ENCODE results near the gene FUT2. TPM values are rescaled to one million over a fixed set of nuclear protein-coding genes. Genes with fewer than 3 reads are reported as not detected.
A peak's percentile ranks its signal among the peaks of the same experiment; 100 is the strongest.
"Not testable (repeated sequence)": the region's sequence is repeated elsewhere in the genome, so short reads cannot be mapped to it uniquely, and the experiment has no call there.

FUT2 gene
- 0.64 TPM for polyA plus RNA-seq (2013, experiment 1 of 2; ENCODE audit: insufficient read length)
- 0.46 TPM for polyA plus RNA-seq (2013, experiment 2 of 2; ENCODE audit: insufficient read length)

DNA sequence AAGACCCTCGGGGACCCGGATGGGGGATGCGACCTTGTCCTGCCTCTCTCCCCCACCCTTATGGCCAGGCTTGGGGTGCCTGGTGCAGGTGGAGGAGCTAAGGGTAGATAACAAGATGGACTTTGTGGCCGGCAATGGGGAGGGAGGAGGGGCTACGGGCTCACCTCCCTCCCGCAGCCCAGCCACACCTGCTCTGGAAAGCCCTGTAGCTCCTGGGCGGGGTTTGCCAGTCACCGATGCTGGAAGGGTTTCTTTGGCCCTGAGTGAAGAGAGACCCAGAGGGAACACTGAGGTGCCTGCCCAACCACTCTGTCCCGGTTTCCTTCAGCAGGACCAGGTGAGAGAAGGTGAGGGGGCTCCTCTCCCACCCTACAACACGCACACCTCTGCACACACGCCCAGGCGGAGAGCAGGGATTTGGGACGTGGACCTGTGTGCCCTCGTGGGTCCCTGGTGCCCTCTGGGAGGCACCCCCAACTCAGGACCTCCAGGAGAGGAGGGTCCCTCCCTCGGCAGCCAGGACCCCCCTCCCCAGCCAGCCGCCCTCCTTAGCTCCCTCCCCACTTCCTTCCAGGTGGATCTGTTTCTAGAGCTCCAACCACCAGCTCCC, at the start of gene FUT2:
TSS of gene FUT2 (plus strand) at position 229 of the 610 bp plus-strand sequence. CDS start 6,986 bp downstream, outside the sequence.
- no peak for DNase-seq

DNA sequence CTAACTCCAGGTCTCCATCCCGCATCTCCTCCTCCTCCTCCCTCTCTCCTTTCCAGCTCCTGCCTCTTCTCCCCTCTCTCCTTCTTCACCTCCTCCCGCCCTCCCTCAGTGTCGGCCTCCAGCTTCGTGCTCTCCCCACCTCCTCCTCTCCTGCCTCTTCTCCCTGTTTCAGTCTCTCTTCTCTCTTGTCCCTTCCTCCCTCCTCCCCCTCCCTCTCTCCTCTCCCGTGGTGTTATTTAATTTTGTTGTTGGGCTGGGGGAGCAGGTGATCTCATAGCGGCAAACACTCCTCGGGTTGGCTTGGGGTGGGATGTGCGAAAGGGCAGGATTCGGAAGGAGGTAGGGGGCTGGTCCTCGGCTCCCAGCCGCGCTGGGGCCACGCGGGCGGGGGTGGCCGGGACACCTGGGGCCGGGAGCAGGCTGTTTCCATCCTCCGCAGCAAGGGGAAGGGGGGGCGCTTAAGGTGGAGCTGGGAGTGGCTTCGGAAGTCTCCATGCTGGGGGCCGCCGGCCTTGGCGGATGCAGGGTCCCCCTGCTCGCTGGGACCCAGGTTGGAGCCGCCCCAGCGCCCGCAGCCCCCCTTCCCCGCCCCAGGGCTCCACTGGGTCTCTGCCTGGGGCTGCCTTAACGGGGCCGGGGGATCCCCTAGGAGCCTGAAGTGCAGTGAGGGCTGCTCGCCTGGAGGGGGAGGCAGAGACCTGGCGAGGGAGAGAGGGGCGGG, 49.6 kb upstream of the FUT2 start, which contains the start of gene CA11:
TSS of gene CA11 (minus strand) at position 187 of the 721 bp plus-strand sequence. CDS start 555 bp downstream, outside the sequence.
- DNase-seq, result no peak

DNA sequence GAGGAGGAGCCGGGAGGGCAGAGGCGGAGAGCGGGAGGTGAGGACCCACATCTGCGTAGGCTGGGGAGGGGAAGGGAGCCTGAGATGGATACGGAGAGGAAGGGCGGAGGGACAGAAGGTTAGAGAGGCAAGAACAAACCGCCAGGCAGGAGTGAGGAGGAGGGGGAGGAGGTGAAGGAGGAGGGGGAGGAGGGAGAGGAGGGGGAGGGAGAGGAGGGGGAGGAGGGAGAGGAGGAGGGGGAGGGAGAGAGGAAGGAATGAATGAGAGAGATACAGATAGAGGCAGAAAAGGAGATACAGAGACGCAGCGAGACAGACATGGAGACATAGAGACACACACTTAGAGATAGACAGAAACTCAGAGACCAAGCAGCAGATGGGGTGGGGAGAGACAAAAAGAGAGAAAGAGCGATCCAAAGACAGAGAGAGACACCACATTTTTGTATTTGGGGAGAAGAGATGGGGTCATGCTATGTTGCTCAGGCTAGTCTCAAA, 49.0 kb upstream of the FUT2 start:
- DNase-seq, result peak; percentile 79

DNA sequence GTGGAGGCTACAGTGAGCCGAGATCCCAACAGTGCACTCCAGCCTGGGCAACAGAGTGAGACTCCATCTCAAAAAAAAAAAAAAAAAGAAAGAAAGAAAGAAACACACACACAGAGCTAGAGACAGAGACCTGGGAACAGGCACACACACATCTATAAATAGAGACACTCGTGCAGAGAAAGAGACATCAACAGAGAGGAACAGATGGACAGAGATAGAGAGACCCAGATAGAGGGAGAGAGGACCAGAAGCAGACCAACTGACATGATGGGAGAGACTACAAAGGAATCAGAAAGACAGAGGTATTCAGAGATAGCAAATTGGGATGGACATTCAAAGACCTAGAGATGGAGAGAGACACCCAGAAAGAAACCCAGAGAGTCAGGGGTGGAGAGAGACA, 47.6 kb upstream of the FUT2 start:
- no peak for DNase-seq

DNA sequence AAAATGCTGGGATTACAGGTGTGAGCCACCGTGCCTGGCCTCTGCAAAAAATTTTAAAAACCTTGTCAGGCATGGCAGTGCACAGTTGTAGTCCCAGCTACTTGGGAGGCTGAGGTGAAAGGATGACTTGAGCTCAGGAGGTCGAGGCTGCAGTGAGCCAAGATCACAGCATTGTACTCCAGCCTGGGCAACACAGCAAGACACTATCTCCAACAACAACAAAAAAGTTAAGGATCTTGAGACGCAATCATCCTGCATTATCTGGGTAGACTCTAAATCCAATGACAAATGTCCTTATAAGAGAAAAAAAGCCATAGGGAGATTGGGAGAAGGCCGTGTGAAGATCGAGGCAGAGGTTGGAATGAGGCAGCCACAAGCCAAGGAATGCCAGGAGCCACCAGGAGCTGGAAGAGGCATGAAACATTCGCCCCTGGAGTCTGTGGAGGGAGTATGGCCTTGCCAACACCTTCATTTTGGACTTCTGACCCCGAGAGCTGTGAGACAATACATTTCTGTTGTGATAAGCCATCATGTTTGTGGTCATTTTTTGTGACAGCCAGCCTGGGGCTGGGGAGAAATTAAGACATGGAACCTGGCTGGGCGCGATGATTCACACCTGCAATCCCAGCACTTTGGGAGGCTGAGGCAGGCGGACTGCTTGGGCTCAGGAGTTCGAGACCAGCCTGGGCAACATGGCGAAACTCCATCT, 44.6 kb upstream of the FUT2 start:
- no peak for DNase-seq

DNA sequence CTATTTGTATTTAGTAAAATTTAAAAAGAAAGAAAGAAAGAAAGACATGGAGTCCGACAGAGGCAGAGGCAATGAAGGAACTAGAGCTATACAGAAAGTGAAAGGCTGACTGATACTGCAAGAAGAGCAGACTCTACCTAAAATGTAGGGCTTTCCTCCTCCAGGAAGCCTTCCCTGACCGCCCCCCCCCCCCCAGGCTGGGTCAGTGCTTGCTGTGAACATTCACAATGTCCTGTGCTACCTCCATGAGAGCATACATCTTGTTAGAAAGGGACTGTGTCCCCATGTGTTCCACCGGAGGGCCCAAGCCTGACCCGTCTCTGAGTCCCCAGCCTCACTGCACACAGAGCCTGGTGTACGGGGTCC, 44.1 kb upstream of the FUT2 start:
- DNase-seq, result no peak

DNA sequence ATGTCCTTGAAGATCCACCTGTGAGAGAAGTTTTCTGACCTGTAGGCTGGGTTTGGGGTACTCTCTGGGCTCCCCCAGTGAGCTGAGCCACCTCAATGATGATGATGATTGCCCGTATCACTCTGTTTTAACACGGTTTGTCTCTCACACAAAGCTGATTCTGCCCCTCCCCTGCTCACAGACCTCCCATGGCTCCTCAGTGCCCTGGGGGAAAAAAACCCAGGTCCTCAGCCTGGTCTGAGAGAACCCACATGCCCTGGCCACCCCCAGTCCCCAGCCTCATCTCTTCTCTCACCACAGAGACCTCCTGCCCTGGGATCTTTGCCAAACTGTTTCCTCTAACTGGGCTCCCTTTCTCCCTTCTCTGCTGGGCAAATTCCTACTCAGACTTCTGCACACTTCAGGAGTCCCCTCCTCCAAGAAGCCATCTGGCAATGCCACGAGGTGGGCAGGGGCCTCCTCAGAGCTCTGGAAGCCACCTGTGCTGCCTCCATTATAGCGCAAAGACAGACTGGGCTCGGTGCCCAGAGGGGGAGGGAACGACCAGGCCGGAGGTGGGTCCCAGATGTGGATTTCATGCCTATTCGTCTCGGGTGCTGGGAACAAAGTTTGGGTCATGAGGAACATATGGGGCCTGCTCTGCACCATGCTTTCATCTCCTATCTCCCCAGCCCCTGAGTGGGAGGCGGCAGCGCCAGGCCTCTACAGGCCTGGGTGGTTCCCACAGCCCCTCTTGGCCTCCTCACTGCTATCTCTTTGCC, 41.3 kb upstream of the FUT2 start:
- no peak for DNase-seq

DNA sequence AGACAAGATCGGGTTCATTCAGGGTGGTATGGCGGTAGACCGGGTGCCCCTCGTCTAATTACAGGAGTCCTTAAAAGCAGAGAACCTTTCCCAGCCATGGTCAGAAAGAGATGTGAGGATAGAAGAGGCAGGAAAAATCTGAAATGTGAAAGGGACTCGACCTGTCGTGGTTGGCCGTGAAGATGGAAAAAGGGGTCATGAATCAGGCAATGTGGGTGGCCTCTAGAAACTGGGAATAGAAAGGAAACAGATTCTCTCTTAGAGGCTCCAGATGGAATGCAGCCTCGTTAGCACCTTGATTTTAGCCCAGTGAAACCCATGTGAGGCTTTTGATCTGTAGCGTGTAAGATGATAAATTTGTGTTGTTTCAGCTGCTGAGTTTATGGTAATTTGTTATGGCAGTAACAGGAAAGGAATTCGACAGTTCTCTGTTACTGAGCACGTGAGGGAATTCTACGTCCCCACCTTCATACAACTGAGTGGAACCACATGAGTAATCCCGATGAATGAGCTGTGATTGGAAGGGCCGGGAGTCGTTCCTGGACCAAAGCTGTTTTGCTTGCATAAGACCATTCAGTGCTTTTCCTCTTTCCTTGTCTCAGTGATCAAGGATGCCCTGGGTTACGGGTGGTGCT, 38.8 kb upstream of the FUT2 start:
- DNase-seq, result peak; percentile 86

DNA sequence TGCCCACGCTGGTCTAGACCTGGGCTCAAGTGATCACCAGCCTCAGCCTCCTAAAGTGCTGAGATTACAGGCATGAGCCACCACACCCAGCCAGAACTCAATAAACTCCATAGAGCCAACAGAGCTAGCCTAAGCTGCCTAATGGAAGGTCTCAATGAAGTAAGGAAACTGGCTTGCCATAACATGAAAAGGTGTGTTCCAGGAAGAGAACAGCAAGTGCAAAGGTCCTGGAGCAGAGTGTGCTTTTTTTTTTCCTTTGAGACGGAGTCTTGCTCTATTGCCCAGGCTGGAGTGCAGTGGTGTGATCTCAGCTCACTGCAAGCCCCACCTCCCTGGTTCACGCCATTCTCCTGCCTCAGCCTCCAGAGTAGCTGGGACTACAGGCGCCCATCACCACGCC, 37.9 kb upstream of the FUT2 start:
- DNase-seq, result not testable (repeated sequence)

DNA sequence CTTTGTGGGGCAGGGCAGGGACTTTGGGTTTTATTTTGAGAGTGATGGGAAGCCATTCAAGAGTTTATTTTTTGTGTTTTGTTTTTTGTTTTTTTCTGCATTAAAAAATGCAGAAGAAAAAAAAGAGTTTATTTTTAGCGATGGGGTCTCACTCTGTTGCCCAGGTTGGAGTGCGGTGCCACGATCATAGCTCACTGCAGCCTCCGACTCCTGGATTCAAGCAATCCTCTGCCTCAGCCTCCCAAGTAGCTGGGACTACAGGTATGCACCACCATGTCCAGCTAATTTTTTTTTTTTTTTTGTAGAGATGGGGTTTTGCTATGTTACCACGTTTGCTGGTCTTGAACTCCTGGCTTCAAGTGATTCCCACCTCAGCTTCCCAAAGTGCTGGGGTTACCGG, 37.3 kb upstream of the FUT2 start:
- DNase-seq, result no peak

DNA sequence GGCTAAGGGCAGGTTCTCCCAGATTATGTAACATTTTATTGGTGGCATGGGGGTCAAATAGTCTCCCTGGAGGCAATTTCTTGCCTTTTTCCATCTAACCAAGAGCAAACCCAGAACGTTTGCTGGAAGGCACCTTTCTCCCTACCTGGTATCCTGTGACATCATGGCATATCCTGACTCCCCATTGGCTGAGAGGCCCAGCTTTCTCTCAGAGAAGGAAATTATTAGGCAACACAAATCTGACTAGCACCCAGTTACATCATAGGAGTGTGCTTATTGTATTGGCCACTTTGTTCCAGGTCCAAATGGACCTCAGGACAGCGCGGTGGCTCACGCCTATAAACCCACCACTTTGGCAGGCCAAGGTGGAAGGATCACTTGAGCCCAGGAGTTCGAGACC, 36.0 kb upstream of the FUT2 start:
- DNase-seq, result no peak

DNA sequence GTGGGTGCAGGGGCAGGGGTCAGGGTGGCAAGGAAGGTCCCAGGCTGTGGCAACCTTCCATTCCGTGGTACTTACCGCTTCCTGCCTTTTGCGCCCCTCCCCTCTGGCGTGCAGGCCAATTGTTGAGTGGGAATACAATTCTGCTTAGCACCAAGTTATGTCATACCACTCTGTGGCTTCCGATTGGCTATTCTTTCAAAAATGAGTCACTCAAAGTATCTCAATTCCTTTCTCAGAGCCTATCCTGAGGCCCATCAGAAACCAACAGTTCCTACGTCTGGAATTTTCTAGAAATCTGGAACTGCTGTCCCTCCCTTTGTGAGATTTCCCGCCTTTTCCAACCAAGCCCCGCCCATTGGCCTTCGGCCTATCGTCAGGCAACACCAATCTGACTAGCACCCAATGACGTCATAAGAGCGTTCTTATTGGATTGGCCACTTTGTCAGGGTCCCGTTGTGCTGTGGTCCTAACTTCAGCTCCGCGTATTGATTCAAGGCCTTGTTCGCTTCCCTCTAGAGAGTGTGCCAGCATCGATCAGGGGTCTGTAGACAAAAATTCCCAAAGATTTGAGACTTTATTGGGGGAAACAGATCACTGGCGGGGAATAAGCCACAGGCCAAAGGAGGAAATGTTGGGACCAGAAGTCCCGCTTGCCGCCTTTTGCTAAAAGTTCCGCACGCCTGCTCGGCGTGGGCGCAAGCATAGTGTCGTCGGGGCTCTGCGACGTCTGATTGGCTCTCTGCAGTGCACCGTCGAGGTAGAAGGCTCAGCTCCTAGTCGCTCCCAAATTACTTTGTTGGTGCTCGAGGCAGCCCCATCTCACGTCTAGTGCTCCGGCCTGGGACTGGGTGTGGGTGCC, 34.7 kb upstream of the FUT2 start:
- DNase-seq, result peak; percentile 83

DNA sequence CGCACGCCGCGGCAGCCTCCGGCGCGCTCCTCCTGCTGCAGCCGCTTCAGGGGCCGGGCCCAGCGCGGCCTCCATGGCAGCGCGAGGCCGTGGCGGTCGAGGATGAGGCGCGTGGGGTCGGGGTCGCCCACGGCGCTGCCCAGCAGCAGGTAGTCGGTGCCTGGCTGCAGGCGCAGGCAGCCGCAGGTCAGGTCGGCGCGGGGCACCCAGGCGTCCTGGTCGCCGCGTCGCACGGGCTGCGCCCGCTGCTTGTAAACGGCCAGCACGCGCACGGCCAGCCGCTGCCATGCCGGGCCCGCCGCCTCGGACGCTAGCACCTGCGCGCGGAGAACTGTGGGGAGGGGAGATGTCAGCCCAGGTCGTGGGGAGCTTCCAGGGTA, 34.1 kb upstream of the FUT2 start:
- DNase-seq, result no peak

DNA sequence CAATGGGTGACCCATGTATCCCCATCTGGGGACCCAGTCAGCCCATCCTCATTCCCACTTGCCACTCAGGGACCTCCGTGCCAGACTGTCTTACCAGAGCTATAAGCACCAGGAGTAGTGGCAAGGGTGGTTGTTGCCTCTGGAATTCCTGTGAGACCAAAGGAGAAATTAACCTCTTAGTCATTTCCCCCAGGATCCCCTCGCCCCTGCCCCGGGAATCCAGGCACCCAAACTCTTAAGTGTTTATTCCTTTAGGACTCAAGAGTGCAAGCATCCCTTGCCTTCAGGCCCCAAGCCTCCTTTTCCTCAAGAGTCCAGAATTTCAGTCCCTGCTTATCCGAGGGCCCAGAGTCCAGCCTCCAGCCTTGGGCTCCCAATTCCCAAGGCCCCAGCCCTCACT, 32.1 kb upstream of the FUT2 start:
- DNase-seq, result no peak

DNA sequence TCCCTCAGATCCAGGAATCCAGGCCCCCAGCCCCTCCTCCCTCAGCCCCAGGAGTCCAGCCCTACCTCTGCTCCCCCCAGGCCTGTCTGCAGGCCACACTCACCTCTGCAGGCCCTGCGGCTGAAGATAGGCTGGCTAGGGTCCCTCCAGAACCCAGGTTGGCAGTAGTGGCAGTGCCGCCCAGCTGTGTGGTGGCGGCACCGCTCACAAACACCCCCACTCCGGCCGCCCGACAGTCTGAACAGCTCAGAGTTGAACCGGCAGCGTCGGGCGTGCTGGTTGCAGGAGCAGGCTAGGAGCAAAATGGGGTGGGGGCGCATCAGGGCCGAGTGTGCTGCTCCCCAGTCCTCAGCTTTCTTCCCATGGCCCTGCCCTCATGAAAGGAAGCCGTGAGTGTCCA, 31.3 kb upstream of the FUT2 start:
- DNase-seq, result no peak

DNA sequence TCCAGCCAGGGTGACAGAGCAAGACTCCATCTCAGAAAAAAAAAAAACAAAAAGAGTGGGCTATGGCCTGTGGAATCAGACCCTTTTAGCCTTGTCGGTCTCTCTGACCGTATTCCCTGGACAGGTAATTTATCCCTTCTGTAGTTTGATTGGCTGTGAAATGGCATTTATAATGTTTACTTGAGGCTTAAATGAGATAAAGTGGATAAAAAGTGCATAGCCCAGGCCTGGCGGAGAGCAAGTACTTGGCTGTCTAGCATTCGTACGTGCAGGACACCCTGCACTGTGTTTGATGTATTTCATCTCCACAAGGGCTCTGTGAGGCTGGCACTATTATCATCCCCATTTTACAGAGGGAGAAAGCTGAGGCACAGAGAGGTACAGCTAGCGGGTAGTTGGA, 30.0 kb upstream of the FUT2 start:
- no peak for DNase-seq

DNA sequence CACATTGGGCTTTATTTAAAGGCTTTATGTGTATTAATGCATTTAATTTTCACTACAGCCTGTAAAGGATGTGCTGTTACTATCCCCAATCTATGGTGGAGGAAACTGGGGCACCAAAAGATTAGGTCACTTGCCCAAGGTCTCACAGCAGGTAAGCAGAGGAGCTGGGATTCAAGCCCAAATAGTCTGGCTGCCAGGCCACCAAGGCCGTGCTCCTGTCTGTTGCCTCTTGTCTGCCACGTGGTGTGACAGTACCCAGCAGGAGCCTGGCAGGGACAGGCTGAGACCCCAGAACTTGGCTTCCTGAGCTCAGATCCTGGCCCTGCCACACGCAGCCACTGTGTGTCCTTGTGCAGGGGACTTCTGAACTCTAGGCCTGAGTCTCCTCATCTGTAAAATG, 27.4 kb upstream of the FUT2 start:
- no peak for DNase-seq

DNA sequence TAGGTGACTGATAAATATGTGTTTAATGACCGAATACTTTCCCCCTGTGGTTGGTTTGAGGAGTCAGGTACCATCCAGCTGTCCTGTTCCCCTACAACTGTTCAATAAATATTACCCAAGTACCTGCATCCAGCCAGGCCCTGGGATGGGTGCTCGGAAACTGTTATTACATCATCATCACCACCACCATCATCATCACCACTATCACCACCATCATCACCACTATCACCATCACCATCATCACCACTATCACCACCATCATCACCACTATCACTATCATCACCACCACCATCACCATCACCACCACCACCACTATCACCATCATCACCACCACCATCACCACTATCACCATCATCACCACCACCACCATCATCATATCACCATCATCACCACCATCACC, 27.0 kb upstream of the FUT2 start:
- no peak for DNase-seq

DNA sequence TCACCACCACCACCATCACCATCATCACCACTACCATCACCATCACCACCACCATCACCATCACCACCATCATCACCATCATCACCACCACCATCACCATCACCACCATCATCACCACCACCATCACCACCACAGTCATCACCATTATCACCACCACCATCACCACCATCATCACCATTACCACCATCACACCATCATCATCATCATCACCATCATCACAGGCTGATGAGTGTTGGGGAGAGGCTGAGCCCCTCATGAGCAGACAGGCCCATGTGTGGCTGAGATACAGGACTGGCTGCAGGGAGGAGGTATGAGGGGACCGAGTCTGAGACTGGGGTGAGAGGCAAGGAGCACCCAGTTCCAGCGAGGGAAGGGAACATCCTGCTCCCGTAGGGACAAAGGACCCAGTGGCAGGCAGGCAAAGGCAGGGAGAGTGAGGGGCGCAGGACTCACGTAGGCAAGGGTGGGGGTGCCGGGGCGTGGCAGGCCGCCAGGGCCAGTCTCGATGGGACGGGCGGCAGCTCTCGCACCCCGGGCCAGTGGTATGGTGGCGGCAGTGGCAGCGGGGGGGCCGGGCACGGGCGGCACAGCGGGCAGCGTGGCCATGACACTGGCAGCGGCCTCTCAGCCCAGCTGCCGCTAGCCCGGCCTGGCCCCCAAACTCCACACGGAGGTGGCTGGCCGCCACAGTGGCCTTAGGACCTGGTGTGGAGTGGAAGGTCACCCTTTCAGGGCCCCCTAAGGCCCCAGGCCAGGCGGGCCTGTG, 25.7 kb upstream of the FUT2 start:
- no peak for DNase-seq

DNA sequence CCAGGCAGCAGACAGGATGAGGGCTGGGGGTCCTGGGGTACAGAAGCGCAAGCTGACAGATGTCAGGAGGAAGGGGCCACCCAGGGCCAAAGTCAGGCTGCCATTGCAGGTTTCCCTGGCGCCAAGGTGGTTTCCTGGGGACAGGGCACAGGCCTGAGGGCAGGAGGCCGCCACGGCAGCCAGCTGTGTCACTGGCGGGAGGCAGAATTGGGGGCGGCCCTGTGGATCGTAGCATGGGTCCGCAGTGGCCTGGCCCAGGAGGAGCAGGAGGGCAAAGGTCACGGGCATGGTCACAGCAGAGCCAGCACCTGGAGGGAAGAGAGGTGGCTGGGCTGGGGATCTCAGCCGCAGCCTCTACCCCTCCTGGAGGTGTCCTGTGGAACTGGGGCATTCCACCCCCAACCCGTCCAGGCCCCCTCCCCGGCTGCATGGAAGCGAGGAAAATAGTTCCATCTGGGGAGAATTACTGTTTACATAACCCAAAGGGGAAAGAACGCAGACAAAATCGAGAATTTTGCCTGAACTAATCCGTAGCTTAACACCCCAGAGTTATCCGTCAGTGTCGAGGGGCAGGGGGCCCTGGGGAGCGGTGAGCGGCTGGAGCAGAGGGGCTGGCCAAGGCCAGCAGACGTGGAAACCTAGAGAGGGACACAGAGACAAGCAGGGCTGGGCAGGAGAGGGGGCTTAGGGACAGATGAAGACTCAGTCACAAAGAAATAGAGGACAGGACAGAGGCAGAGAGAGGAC, 24.9 kb upstream of the FUT2 start:
- DNase-seq, result no peak

Data from fibroblast of skin of abdomen (primary cell).